GM12878 (cell line): Measurements from ENCODE around the gene PRPF18. TPM values are rescaled to one million over a fixed set of nuclear protein-coding genes. Genes with fewer than 3 reads are reported as not detected.

Experiments used
- ATAC-seq: fragments of 200-7000 bp; cut with Tn5 transposase; 3 replicates; pipeline ENCODE4 v1.9.1; 2020; ENCODE audit warnings: mild to moderate bottlenecking, moderate library complexity
- BruUV-seq: library from RNA; stranded (reverse); fragments of 400-500 nt; replicated peaks from 2 replicates; lab custom pipeline; 2021; lab: Mats Ljungman, UMichigan
- CTCF ChIA-PET: fragments of 300-600 bp; sonication (Branson Sonifier 250); formaldehyde crosslinking; extraction: SDS; loops from one replicate; lab custom pipeline; 2021; ENCODE audit warnings: inconsistent platforms; lab: Yijun Ruan, JAX
- POLR2A ChIA-PET: fragments of 350-600 bp; formaldehyde crosslinking; extraction: SDS; loops from one replicate; lab custom pipeline; 2021; ENCODE audit warnings: inconsistent platforms; lab: Charles Lee
- RAD21 ChIA-PET: fragments of 300-600 bp; sonication (Branson Sonifier 250); formaldehyde crosslinking; loops from one replicate; lab custom pipeline; 2023; ENCODE audit warnings: antibody characterized with exemption; ENCODE audit not compliant: unreplicated experiment; lab: Charles Lee
- SMC1A ChIA-PET: fragments of 300-600 bp; sonication (Branson Sonifier 250); formaldehyde crosslinking; loops from one replicate; lab custom pipeline; 2023; ENCODE audit not compliant: unreplicated experiment, uncharacterized antibody; lab: Charles Lee
- DNase-seq: peaks from one replicate; pipeline ENCODE4 v3.0.0-alpha.2; 2011; ENCODE audit warnings: low read depth, low spot score
- FAIRE-seq: peaks from 3 replicates; lab custom pipeline; 2011; peaks lifted over from hg19 to GRCh38; lab: Jason Lieb, UNC
- H2AFZ ChIP-seq: 2 replicates; pipeline ENCODE4 v1.6.0; 2011; ENCODE audit warnings: low read depth, low read length, control low read depth; ENCODE audit not compliant: control insufficient read depth
- H3K27ac ChIP-seq: 2 replicates; pipeline ENCODE4 v1.5.1; 2011; ENCODE audit warnings: control low read depth; ENCODE audit not compliant: control insufficient read depth, insufficient read depth
- H3K27me3 ChIP-seq, 2 experiments: replicated peaks in 1 of 2; 2 replicates each; pipeline versions ENCODE4 v1.6.0 to v1.6.1; 2011; ENCODE audit warnings: low read length in 1 of 2; ENCODE audit not compliant: control insufficient read depth in 2 of 2, insufficient read depth in 2 of 2
- H3K36me3 ChIP-seq, 2 experiments: 2 replicates each; pipeline ENCODE4 v1.5.1; 2011; ENCODE audit warnings: low read length in 1 of 2; ENCODE audit not compliant: control insufficient read depth in 2 of 2, insufficient read depth in 2 of 2
- H3K4me1 ChIP-seq: 2 replicates; pipeline ENCODE4 v1.6.1; 2011; ENCODE audit warnings: mild to moderate bottlenecking, low read length, moderate library complexity, mixed read lengths; ENCODE audit not compliant: control insufficient read depth, insufficient read depth
- H3K4me2 ChIP-seq: 2 replicates; pipeline ENCODE4 v1.6.0; 2011; ENCODE audit warnings: control low read depth; ENCODE audit not compliant: control insufficient read depth, insufficient read depth
- H3K4me3 ChIP-seq: fragments of 200-600 bp; sonication (generic); 2 replicates; pipeline ENCODE4 v1.5.1; 2016
- H3K79me2 ChIP-seq: 2 replicates; pipeline ENCODE4 v1.6.0; 2011; ENCODE audit warnings: low read length; ENCODE audit not compliant: control insufficient read depth, insufficient read depth
- H3K9ac ChIP-seq: 2 replicates; pipeline ENCODE4 v1.8.0; 2011; ENCODE audit warnings: low read length, control low read depth, mixed read lengths; ENCODE audit not compliant: control insufficient read depth, insufficient read depth
- H3K9me3 ChIP-seq: replicated peaks from 3 replicates; pipeline ENCODE4 v1.5.1; 2011; ENCODE audit warnings: mild to moderate bottlenecking, low read length; ENCODE audit not compliant: control insufficient read depth, insufficient read depth
- H4K20me1 ChIP-seq: 2 replicates; pipeline ENCODE4 v1.6.0; 2011; ENCODE audit not compliant: control insufficient read depth, insufficient read depth
- HDAC2 ChIP-seq: fragments of 200-600 bp; sonication (generic); IDR thresholded peaks from 2 replicates; pipeline ENCODE4 v1.6.1; 2017
- WGBS: methylation state at CpG from one replicate; pipeline ENCODE4 v1.1.6; 2016; ENCODE audit warnings: low lambda C conversion rate; ENCODE audit not compliant: insufficient replicate concordance, insufficient coverage; ENCODE audit errors: missing lambda C conversion rate; 5-methylcytosine and 5-hydroxymethylcytosine counted together
- in situ Hi-C: fragments of 300-500 bp; cut with MboI; formaldehyde crosslinking; loops from 9 replicates; pipeline ENCODE4 v1.14.3; 2018; ENCODE audit warnings: mixed read lengths
- intact Hi-C: fragments of 100-400 bp; cut with micrococcal nuclease; formaldehyde crosslinking; loops from one replicate; pipeline ENCODE4 v1.14.2; 2022; ENCODE audit not compliant: unreplicated experiment
- polyA plus RNA-seq, 11 experiments: library from polyadenylated mRNA; depleted of rRNA in 4 of 11; unstranded in 6 of 11; stranded (reverse) in 5 of 11; fragments of >200 nt; fragmentation: Nextera tagmentation in 4 of 11; fragmentation: Illumina TruSeq in 1 of 11; extraction: Ambion mirVana in 4 of 11; extraction: Trizol in 1 of 11; gene quantifications; 1 replicate in 1 of 11; 2 replicates in 10 of 11; pipeline versions ENCODE4 v1.2.1 to v1.2.3, GENCODE V29; 2011 to 2016; ENCODE audit warnings: inconsistent platforms in 2 of 11, missing spikeins in 2 of 11, low read depth in 1 of 11
- total RNA-seq, 4 experiments: library from RNA; depleted of rRNA in 3 of 4; stranded (reverse); fragments of >200 nt in 3 of 4; fragmentation: Illumina TruSeq in 1 of 4; extraction: Trizol in 1 of 4; gene quantifications; 2 replicates each; pipeline versions ENCODE4 v1.2.1 to v1.2.3, GENCODE V29; 2013 to 2021
- TF ChIP-seq, protein P1 (sequence below): fragments of 450-650 bp; IDR thresholded peaks from 2 replicates; pipeline ENCODE4 v1.6.1; 2017; ENCODE audit warnings: mild to moderate bottlenecking, moderate library complexity
- TF ChIP-seq, protein P2 (sequence below): fragments of 450-650 bp; IDR thresholded peaks from 2 replicates; pipeline ENCODE4 v1.6.1; 2016; ENCODE audit warnings: mild to moderate bottlenecking

PRPF18 gene
- total and polyA plus RNA-seq, 10 of the 15 experiments (the other 5 are each of a cell fraction or from before 2014, with no cell fraction given) = 15.6 to 35.8 (median 28.8) TPM

DNA sequence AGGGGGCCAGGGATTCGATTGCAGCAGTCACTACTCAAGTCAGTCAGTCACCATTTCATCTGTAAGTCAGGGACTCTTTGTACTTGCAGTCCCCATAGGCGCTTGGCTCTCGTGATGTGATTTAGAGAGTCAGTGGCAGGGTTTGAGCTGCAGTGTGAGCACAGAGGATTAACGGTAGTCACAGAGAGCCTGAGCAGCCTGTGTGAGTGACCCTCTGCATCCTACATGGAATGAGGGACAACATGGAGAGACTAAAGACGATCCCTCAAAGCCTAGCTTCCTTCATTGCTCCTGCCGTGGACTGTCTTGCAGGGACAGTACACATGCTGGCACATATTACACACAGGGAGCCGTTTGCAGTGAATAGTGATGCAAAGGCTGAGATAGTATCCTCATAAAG, 56.3 kb downstream of the PRPF18 start:
- Histone ChIP-seq H3K4me1 (no peaks in the 10 kb centered on the region), H3K9me3 (peaks cover 4% of the 10 kb centered on the region), H3K4me2 (no peak overlapping the region), H3K27ac (no peak overlapping the region), H3K9ac (no peak overlapping the region), H3K79me2 (no peaks in the 10 kb centered on the region), H2AFZ (no peak overlapping the region), H4K20me1 (no peaks in the 10 kb centered on the region), H3K27me3 (no peaks in the 10 kb centered on the region), H3K4me3 (no peak overlapping the region), H3K36me3 (peaks cover 10 to 22% of the 10 kb centered on the region in 2 experiments)
- ChIA-PET CTCF (no interaction called here), RAD21 (no interaction called here), SMC1A (no interaction called here), POLR2A (no interaction called here)
- intact Hi-C loops = no loop called here
- FAIRE-seq (no peak), ATAC-seq (no peak), DNase-seq (no peak)
- TF ChIP-seq, protein P1, sequence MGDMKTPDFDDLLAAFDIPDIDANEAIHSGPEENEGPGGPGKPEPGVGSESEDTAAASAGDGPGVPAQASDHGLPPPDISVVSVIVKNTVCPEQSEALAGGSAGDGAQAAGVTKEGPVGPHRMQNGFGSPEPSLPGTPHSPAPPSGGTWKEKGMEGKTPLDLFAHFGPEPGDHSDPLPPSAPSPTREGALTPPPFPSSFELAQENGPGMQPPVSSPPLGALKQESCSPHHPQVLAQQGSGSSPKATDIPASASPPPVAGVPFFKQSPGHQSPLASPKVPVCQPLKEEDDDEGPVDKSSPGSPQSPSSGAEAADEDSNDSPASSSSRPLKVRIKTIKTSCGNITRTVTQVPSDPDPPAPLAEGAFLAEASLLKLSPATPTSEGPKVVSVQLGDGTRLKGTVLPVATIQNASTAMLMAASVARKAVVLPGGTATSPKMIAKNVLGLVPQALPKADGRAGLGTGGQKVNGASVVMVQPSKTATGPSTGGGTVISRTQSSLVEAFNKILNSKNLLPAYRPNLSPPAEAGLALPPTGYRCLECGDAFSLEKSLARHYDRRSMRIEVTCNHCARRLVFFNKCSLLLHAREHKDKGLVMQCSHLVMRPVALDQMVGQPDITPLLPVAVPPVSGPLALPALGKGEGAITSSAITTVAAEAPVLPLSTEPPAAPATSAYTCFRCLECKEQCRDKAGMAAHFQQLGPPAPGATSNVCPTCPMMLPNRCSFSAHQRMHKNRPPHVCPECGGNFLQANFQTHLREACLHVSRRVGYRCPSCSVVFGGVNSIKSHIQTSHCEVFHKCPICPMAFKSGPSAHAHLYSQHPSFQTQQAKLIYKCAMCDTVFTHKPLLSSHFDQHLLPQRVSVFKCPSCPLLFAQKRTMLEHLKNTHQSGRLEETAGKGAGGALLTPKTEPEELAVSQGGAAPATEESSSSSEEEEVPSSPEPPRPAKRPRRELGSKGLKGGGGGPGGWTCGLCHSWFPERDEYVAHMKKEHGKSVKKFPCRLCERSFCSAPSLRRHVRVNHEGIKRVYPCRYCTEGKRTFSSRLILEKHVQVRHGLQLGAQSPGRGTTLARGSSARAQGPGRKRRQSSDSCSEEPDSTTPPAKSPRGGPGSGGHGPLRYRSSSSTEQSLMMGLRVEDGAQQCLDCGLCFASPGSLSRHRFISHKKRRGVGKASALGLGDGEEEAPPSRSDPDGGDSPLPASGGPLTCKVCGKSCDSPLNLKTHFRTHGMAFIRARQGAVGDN = no peak
- TF ChIP-seq, protein P2, sequence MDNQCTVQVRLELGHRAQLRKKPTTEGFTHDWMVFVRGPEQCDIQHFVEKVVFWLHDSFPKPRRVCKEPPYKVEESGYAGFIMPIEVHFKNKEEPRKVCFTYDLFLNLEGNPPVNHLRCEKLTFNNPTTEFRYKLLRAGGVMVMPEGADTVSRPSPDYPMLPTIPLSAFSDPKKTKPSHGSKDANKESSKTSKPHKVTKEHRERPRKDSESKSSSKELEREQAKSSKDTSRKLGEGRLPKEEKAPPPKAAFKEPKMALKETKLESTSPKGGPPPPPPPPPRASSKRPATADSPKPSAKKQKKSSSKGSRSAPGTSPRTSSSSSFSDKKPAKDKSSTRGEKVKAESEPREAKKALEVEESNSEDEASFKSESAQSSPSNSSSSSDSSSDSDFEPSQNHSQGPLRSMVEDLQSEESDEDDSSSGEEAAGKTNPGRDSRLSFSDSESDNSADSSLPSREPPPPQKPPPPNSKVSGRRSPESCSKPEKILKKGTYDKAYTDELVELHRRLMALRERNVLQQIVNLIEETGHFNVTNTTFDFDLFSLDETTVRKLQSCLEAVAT = no peak
- no peak for TF ChIP-seq HDAC2
- BruUV-seq = no TSS peak
- 81% methylated on average over 7 of the region's 7 CpGs for WGBS
- in situ Hi-C loops = no loop called here
